GM18951 (cell line): ENCODE results near the gene SCGB2B2.
"Not testable (repeated sequence)": the region's sequence is repeated elsewhere in the genome, so short reads cannot be mapped to it uniquely, and the experiment has no call there.

Experiments used
- POLR2A ChIP-seq: IDR thresholded peaks from 4 replicates; pipeline ENCODE4 v1.6.1; 2011; ENCODE audit warnings: mild to moderate bottlenecking; ENCODE audit not compliant: insufficient read length, insufficient read depth; ENCODE audit errors: extremely low read depth
- in situ Hi-C: fragments of 300-500 bp; cut with MboI; formaldehyde crosslinking; loops from one replicate; pipeline ENCODE4 v1.12.0; 2022; ENCODE audit warnings: low sequenced_read_pairs, mixed read lengths, inconsistent platforms; ENCODE audit not compliant: unreplicated experiment

Gene SCGB2B2

GRCh38 chr19:34681478-34681877, 4.5 kb upstream of the SCGB2B2 start:
- in situ Hi-C loops = no loop called here
- no peak for TF ChIP-seq POLR2A

DNA sequence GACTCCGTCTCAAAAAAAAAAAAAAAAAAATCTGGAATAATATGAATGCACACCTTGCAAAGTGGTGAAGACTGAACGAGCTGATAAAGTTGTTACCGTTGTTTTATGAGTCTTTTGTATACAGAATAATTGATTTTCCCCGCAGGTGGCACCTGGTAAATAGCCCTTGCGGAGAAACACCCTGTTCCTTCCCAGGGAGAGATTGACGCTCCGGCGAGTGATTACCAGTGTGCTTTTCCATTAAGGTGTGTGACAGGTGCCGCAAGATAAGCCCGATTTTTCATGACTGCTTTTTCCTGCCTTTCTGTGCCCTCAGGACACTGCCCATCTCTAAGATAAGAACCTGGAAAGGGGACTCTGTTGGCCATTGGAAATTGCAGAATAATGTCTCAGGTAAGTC, 1.5 kb upstream of the SCGB2B2 start:
- TF ChIP-seq POLR2A = no peak
- in situ Hi-C loops = no loop called here

DNA sequence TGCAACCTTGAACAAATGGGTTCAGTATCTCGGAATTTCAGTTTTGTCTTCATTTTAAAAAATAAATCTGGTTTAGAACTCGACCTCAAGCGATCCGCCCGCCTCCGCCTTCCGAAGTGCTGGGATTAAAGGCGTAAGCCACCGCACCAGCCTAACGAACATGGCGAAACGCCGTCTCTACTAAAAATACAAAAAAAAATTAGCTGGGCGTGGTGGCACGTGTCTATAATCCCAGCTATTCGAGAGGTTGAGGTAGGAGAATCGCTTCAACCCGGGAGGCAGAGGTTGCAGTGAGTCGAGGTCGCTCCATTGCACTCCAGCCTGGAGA, 1.1 kb upstream of the SCGB2B2 start:
- in situ Hi-C loops = no loop called here
- no peak for TF ChIP-seq POLR2A

DNA sequence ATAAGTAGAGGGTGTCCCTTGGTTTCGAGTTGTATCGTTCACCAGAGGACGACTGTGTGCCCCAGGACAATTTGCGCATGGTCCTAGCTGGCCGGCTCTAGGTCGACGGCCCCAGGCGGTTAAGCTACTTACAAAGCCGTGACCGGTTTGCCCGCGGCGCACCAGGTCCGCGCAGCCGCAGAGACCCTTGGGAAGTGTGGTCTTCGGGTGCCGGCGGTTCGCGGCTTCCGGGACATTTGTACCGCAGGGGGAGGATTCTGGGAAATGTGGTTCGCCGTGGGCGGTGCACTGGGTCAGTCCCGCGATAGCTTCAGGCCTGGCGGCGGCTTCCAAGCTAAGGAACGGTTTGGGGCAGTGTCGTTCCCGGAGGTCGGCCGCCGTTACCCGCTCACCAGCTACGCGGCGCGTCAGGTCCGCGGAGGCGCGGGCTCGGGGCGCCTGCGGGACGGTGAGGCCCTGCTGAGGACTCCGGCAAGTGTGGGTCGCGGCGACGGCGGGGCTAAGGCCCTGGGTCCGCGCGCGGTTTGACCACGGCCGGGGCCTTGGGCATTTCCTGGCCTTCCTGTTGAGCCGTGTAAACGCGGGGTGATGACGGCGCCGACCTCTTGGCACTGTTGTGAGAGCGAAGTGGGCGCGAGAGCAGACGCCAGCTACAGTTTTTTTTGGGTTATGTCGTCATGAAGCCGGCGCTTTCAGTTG, 576 bp upstream of the SCGB2B2 start, which contains the start of gene ZNF302:
ZNF302 (plus strand) TSS at position 293 of the 699 bp plus-strand sequence. CDS start 1,127 bp downstream, outside the sequence.
- TF ChIP-seq POLR2A = peak; percentile 82
- in situ Hi-C loops = no loop called here

- no peak for TF ChIP-seq POLR2A
- in situ Hi-C loops = no loop called here
Measured at GRCh38 chr19:34675919-34676318, 1.0 kb downstream of the SCGB2B2 start.

DNA sequence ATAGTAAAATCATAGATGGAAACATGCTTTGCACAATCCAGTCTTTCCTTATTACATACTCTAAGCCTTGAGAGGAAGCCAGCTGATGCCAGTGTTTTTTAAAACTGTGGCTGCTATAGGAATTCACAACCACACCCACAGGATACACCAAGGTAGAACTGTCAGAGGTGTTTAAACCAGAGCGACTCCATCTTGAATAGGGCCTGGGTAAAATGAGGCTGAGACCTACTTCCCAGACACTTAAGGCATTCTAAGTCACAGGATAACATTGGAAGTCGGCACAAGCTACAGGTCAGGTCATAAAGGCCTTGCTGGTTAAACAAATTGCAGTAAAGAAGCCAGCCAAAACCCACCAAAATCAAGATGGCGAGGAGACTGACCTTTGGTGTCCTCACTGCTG, 1.7 kb downstream of the SCGB2B2 start:
- in situ Hi-C loops = no loop called here
- TF ChIP-seq POLR2A = no peak

DNA sequence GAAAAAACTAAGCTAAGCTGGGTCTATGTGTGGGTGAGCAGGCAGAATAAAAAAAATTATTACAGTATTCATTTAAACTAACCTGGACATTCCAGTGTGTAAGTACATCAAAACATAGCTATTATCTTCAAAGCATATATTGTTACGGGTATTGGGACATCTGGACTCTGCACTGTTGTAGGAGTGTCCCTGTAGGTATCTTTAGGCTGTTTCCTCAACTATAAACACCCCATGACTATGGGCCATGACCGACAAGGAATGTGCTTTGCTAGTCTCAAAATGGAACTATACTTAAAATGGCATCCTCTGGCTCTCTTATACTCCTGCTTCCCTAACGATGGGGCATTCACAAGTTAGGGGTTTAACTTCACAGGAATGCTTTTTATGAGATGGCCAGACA, 3.4 kb downstream of the SCGB2B2 start:
- TF ChIP-seq POLR2A = no peak
- in situ Hi-C loops = no loop called here

- TF ChIP-seq POLR2A = no peak
- in situ Hi-C loops = no loop called here
Measured at GRCh38 chr19:34671972-34672371, 5.0 kb downstream of the SCGB2B2 start.

GRCh38 chr19:34669305-34669704, 7.7 kb downstream of the SCGB2B2 start:
- in situ Hi-C loops = no loop called here
- TF ChIP-seq POLR2A = no peak

DNA sequence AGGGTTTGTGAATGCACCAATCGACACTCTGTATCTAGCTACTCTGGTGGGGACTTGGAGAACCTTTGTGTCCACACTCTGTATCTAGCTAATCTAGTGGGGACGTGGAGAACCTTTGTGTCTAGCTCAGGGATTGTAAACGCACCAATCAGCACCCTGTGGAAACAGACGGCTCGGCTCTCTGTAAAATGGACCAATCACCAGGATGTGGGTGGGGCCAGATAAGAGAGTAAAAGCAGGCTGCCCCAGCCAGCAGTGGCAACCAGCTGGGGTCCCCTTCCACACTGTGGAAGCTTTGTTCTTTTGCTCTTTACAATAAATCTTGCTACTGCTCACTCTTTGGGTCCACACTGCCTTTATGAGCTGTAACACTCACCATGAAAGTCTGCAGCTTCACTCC, 8.3 kb downstream of the SCGB2B2 start:
- in situ Hi-C loops = not testable (repeated sequence)

DNA sequence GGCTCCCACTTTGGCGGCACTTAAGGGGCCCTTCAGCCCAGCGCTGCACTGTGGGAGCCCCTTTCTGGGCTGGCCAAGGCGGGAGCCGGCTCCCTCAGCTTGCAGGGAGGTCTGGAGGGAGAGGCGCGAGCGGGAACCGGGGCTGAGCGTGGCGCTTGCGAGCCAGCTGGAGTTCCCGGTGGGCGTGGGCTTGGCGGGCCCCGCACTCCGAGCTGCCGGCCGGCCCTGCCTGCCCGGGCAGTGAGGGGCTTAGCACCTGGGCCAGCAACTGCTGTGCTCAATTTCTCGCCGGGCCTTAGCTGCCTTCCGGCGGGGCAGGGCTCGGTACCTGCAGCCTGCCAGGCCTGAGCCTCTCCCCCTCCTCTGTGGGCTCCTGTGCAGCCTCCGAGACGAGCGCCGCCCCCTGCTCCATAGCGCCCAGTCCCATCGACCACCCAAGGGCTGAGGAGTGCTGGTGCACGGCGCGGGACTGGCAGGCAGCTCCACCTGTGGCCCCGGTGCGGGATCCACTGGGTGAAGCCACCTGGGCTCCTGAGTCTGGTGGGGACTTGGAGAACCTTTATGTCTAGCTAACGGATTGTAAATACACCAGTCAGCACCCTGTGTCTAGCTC, 8.8 kb downstream of the SCGB2B2 start:
- in situ Hi-C loops = not testable (repeated sequence)

GRCh38 chr19:34667349-34668076, 9.4 kb downstream of the SCGB2B2 start:
- TF ChIP-seq POLR2A = no peak
- in situ Hi-C loops = no loop called here

- in situ Hi-C loops = no loop called here
- no peak for TF ChIP-seq POLR2A
Measured at GRCh38 chr19:34666958-34667265, 10.0 kb downstream of the SCGB2B2 start.

- in situ Hi-C loops = no loop called here
- no peak for TF ChIP-seq POLR2A
Measured at GRCh38 chr19:34666200-34666957, 10.6 kb downstream of the SCGB2B2 start.

DNA sequence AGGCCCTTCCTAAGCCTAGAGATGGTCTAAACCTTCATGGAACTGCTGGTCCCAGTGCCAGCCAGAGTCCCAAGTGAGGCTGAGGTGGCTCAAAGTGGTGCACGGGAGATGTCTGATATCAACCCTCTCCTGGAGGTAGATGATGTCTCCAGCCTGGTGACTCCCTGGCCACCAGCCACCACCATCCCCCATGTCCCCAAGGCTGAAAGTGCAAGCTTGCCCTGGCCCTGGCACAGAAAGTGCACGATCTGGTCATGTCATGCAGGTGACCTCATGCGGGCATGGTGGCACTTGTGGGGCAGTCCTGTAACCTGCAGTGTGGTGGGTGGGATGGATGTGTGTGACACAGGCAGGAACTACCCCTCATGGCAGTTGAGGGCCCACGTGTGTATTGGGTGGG, 11.7 kb downstream of the SCGB2B2 start:
- in situ Hi-C loops = not testable (repeated sequence)
